PFSK-1 (cell line): ENCODE measurements around the gene GMPPB.

Experiments used
- FOXP2 ChIP-seq: optimal IDR thresholded peaks from 2 replicates; pipeline ENCODE3; 2011; ENCODE audit warnings: borderline replicate concordance, control low read depth, inconsistent platforms; ENCODE audit not compliant: insufficient read depth; ENCODE audit errors: extremely low read length, extremely low read depth
- POLR2AphosphoS5 ChIP-seq: IDR thresholded peaks from 2 replicates; pipeline ENCODE4 v1.6.1; 2012; ENCODE audit warnings: low read depth, mild to moderate bottlenecking, control low read depth, low read length, moderate library complexity
- SIN3A ChIP-seq: IDR thresholded peaks from 2 replicates; pipeline ENCODE4 v1.6.1; 2012; ENCODE audit warnings: mild to moderate bottlenecking, low read length, moderate library complexity, borderline replicate concordance; ENCODE audit not compliant: insufficient read depth
- TAF1 ChIP-seq: IDR thresholded peaks from 2 replicates; pipeline ENCODE4 v1.6.1; 2012; ENCODE audit warnings: low read length, control low read depth, borderline replicate concordance; ENCODE audit not compliant: insufficient read depth
- TF ChIP-seq, protein P1 (sequence below), 2 experiments: IDR thresholded peaks; 2 replicates each; pipeline versions ENCODE4 v1.6.1 to v1.8.0; 2011 to 2012; ENCODE audit warnings: low read depth in 2 of 2, low read length in 2 of 2, control low read depth in 1 of 2, inconsistent platforms in 1 of 2, mild to moderate bottlenecking in 1 of 2, moderate library complexity in 1 of 2; ENCODE audit not compliant: insufficient read depth in 1 of 2

The GMPPB gene

GRCh38 chr3:49769286-49769915, 45.6 kb upstream of the GMPPB start:
- TF ChIP-seq TAF1 (no peak), POLR2AphosphoS5 (no peak), FOXP2 (no peak)

DNA sequence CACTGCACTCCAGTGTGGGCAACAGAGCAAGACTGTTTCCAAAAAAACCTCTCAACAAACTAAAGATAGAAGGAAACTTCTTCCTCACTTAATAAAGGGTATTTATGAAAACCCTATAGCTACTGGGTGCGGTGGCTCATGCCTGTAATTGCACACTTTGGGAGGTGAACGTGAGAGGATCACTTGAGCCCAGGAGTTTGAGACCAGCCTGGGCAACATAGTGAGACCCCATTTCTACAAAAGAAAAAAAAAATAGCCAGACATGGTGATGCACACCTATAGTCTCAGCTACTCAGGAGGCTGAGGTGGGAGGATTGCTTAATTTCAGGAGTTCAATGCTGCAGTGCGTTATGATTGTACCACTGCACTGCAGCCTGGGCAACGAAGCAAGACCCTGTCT, 40.2 kb upstream of the GMPPB start:
- TF ChIP-seq TAF1: no peak
- TF ChIP-seq POLR2AphosphoS5: no peak
- no peak for TF ChIP-seq FOXP2
- no peak for TF ChIP-seq SIN3A
- TF ChIP-seq, protein P1, sequence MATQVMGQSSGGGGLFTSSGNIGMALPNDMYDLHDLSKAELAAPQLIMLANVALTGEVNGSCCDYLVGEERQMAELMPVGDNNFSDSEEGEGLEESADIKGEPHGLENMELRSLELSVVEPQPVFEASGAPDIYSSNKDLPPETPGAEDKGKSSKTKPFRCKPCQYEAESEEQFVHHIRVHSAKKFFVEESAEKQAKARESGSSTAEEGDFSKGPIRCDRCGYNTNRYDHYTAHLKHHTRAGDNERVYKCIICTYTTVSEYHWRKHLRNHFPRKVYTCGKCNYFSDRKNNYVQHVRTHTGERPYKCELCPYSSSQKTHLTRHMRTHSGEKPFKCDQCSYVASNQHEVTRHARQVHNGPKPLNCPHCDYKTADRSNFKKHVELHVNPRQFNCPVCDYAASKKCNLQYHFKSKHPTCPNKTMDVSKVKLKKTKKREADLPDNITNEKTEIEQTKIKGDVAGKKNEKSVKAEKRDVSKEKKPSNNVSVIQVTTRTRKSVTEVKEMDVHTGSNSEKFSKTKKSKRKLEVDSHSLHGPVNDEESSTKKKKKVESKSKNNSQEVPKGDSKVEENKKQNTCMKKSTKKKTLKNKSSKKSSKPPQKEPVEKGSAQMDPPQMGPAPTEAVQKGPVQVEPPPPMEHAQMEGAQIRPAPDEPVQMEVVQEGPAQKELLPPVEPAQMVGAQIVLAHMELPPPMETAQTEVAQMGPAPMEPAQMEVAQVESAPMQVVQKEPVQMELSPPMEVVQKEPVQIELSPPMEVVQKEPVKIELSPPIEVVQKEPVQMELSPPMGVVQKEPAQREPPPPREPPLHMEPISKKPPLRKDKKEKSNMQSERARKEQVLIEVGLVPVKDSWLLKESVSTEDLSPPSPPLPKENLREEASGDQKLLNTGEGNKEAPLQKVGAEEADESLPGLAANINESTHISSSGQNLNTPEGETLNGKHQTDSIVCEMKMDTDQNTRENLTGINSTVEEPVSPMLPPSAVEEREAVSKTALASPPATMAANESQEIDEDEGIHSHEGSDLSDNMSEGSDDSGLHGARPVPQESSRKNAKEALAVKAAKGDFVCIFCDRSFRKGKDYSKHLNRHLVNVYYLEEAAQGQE (IDR thresholded peaks at IDR 0.05; ENCODE audit: insufficient read depth in 1 of 2, low read depth in 2 of 2, low read length in 2 of 2): no peak

DNA sequence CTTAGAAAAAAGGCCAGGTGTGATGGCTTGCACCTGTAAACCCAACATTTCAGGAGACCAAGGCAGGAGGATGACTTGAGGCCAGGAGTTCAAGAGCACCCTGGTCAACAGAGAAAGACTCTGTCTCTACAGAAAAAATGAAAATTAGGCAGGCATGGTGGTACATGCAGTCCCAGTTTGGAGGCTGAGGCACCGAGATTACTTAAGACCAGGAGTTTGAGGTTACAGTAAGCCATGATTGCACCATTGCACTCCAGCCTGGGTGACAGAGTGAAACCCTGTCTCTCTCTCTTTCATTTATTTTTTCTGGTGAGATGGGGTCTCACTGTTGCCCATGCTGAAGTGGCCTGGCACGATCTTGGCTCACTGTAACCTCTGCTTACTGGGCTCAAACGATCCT, 37.9 kb upstream of the GMPPB start:
- TF ChIP-seq, protein P1 (IDR thresholded peaks at IDR 0.05; ENCODE audit: insufficient read depth in 1 of 2, low read depth in 2 of 2, low read length in 2 of 2): no peak
- TF ChIP-seq FOXP2 (no peak), POLR2AphosphoS5 (no peak), SIN3A (no peak), TAF1 (no peak)

GRCh38 chr3:49759226-49759625, 35.5 kb upstream of the GMPPB start:
- TF ChIP-seq SIN3A (no peak), FOXP2 (no peak), TAF1 (no peak), POLR2AphosphoS5 (no peak)
- TF ChIP-seq, protein P1 (IDR thresholded peaks at IDR 0.05; ENCODE audit: insufficient read depth in 1 of 2, low read depth in 2 of 2, low read length in 2 of 2): no peak

GRCh38 chr3:49757197-49757596, 33.4 kb upstream of the GMPPB start:
- TF ChIP-seq, protein P1 (IDR thresholded peaks at IDR 0.05; ENCODE audit: insufficient read depth in 1 of 2, low read depth in 2 of 2, low read length in 2 of 2): no peak
- TF ChIP-seq POLR2AphosphoS5: no peak
- no peak for TF ChIP-seq FOXP2
- TF ChIP-seq TAF1: no peak
- TF ChIP-seq SIN3A: no peak
